ENCODE results near the gene COMT. TPM values are rescaled to one million over a fixed set of nuclear protein-coding genes. Genes with fewer than 3 reads are reported as not detected.

Gene COMT
- total and polyA plus RNA-seq, 9 of the 15 experiments (the other 6 are each of a cell fraction or from before 2014, with no cell fraction given), result 12.5 to 351 (median 155) TPM

GRCh38 chr22:19994851-19995610 lies 53.5 kb downstream of the COMT start (continued):
- no peak for TF ChIP-seq SIX5 (IDR thresholded peaks at IDR 0.05; ENCODE audit: borderline replicate concordance in 1 of 2, insufficient read depth in 1 of 2, low read depth in 1 of 2, low read length in 2 of 2)
- TF ChIP-seq PHB2 (IDR thresholded peaks at IDR 0.05; ENCODE audit: low read depth), result peak; percentile 32; the same call in 1 of the 2 replicates
- TF ChIP-seq MTA1 (IDR thresholded peaks at IDR 0.05; ENCODE audit: borderline replicate concordance), result 0 out of 2 replicates have a peak, but pooled peaks have one; percentile 37
- no peak for TF ChIP-seq ZNF197 (CRISPR knock-in tag; IDR thresholded peaks at IDR 0.05; ENCODE audit: low read depth)
- TF ChIP-seq YY1 (IDR thresholded peaks at IDR 0.05; ENCODE audit: borderline replicate concordance in 1 of 3, control insufficient read depth in 1 of 3, extremely low read depth in 1 of 3, insufficient read depth in 3 of 3, insufficient read length in 1 of 3, insufficient replicate concordance in 2 of 3, low read depth in 1 of 3, low read length in 2 of 3), result no peak
- TF ChIP-seq, protein P1, sequence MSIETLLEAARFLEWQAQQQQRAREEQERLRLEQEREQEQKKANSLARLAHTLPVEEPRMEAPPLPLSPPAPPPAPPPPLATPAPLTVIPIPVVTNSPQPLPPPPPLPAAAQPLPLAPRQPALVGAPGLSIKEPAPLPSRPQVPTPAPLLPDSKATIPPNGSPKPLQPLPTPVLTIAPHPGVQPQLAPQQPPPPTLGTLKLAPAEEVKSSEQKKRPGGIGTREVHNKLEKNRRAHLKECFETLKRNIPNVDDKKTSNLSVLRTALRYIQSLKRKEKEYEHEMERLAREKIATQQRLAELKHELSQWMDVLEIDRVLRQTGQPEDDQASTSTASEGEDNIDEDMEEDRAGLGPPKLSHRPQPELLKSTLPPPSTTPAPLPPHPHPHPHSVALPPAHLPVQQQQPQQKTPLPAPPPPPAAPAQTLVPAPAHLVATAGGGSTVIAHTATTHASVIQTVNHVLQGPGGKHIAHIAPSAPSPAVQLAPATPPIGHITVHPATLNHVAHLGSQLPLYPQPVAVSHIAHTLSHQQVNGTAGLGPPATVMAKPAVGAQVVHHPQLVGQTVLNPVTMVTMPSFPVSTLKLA (conservative IDR thresholded peaks at IDR 0.05), result no peak
- no peak for TF ChIP-seq HNRNPK (IDR thresholded peaks at IDR 0.05; ENCODE audit: low read depth, low read length, poor library complexity, severe bottlenecking)
- peak; percentile 93 for TF ChIP-seq TSC22D4 (tag; IDR thresholded peaks at IDR 0.05)
- TF ChIP-seq, protein P2, sequence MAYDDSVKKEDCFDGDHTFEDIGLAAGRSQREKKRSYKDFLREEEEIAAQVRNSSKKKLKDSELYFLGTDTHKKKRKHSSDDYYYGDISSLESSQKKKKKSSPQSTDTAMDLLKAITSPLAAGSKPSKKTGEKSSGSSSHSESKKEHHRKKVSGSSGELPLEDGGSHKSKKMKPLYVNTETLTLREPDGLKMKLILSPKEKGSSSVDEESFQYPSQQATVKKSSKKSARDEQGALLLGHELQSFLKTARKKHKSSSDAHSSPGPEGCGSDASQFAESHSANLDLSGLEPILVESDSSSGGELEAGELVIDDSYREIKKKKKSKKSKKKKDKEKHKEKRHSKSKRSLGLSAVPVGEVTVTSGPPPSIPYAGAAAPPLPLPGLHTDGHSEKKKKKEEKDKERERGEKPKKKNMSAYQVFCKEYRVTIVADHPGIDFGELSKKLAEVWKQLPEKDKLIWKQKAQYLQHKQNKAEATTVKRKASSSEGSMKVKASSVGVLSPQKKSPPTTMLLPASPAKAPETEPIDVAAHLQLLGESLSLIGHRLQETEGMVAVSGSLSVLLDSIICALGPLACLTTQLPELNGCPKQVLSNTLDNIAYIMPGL (CRISPR knock-in tag; IDR thresholded peaks at IDR 0.05), result no peak
- no peak for TF ChIP-seq TEAD4 (IDR thresholded peaks at IDR 0.05; ENCODE audit: low read length)
- TF ChIP-seq TEAD4 (CRISPR knock-in tag; IDR thresholded peaks at IDR 0.05; ENCODE audit: borderline replicate concordance), result no peak
- no peak for TF ChIP-seq ARID2 (IDR thresholded peaks at IDR 0.05)
- no peak for TF ChIP-seq PYGO2 (tag; IDR thresholded peaks at IDR 0.05)
- no peak for TF ChIP-seq ZNF134 (CRISPR knock-in tag; conservative IDR thresholded peaks at IDR 0.05)
- no peak for TF ChIP-seq NCOA6 (IDR thresholded peaks at IDR 0.05)
- no peak for TF ChIP-seq IFI16 (CRISPR knock-in tag; IDR thresholded peaks at IDR 0.05)
- TF ChIP-seq ZBTB49 (CRISPR knock-in tag; IDR thresholded peaks at IDR 0.05; ENCODE audit: borderline replicate concordance), result no peak
- TF ChIP-seq ZNF449 (CRISPR knock-in tag; IDR thresholded peaks at IDR 0.05), result no peak
- no peak for TF ChIP-seq SAP30 (IDR thresholded peaks at IDR 0.05; ENCODE audit: borderline replicate concordance, insufficient read depth, low read depth, low read length, poor library complexity, severe bottlenecking)
